Measurements from ENCODE around the gene PLIN5.

- TF ChIP-seq POLR2AphosphoS5 (IDR thresholded peaks at IDR 0.05; ENCODE audit: low read depth) (no peak), CTCF (IDR thresholded peaks at IDR 0.05; ENCODE audit: insufficient read depth, low read length) (no peak), REST (IDR thresholded peaks at IDR 0.05; ENCODE audit: insufficient replicate concordance, low read depth) (no peak), SPI1 (IDR thresholded peaks at IDR 0.05; ENCODE audit: borderline replicate concordance, low read depth) (no peak)
These were observed 24.4 kb downstream of the PLIN5 start for GRCh38 chr19:4510435-4511255.

Measured in HL-60 (cell line).